GM15510 (cell line): ENCODE data around the gene ZFHX2.

Experiments
- POLR2A ChIP-seq: IDR thresholded peaks from 3 replicates; pipeline ENCODE4 v1.6.1; 2011; ENCODE audit warnings: borderline replicate concordance; ENCODE audit not compliant: insufficient read length; ENCODE audit errors: extremely low read depth

The ZFHX2 gene

GRCh38 chr14:23539248-23540140 lies 12.1 kb downstream of the ZFHX2 start:
- no peak for TF ChIP-seq POLR2A

GRCh38 chr14:23538785-23539184 lies 12.8 kb downstream of the ZFHX2 start:
- no peak for TF ChIP-seq POLR2A

GRCh38 chr14:23538050-23538718 lies 13.4 kb downstream of the ZFHX2 start:
- TF ChIP-seq POLR2A = no peak

- TF ChIP-seq POLR2A = no peak
Observed at GRCh38 chr14:23537351-23538049, 14.1 kb downstream of the ZFHX2 start.

- TF ChIP-seq POLR2A = no peak
Observed at GRCh38 chr14:23536494-23536893, 15.1 kb downstream of the ZFHX2 start.

- no peak for TF ChIP-seq POLR2A
Observed at GRCh38 chr14:23535943-23536342, 15.6 kb downstream of the ZFHX2 start.

- TF ChIP-seq POLR2A = no peak
Observed at GRCh38 chr14:23533652-23534435, 17.7 kb downstream of the ZFHX2 start.

GRCh38 chr14:23532658-23533057 lies 18.9 kb downstream of the ZFHX2 start:
- no peak for TF ChIP-seq POLR2A

- no peak for TF ChIP-seq POLR2A
Observed at GRCh38 chr14:23531391-23531790, 20.2 kb downstream of the ZFHX2 start.

- TF ChIP-seq POLR2A = no peak
Observed at GRCh38 chr14:23530375-23531055, 21.1 kb downstream of the ZFHX2 start.

- TF ChIP-seq POLR2A = no peak
Observed at GRCh38 chr14:23529016-23529415, 22.5 kb downstream of the ZFHX2 start.

GRCh38 chr14:23528555-23528954 lies 23.0 kb downstream of the ZFHX2 start:
- no peak for TF ChIP-seq POLR2A

- TF ChIP-seq POLR2A = no peak
Observed at GRCh38 chr14:23525611-23526010, 26.0 kb downstream of the ZFHX2 start.

GRCh38 chr14:23524954-23525353 lies 26.6 kb downstream of the ZFHX2 start:
- TF ChIP-seq POLR2A = no peak
